ENCODE data around the gene VWA1. TPM values are rescaled to one million over a fixed set of nuclear protein-coding genes. Genes with fewer than 3 reads are reported as not detected.

The VWA1 gene
- total RNA-seq, 4 donors from 2014 or later = 29.4 to 82.0 (median 51.6) TPM

DNA sequence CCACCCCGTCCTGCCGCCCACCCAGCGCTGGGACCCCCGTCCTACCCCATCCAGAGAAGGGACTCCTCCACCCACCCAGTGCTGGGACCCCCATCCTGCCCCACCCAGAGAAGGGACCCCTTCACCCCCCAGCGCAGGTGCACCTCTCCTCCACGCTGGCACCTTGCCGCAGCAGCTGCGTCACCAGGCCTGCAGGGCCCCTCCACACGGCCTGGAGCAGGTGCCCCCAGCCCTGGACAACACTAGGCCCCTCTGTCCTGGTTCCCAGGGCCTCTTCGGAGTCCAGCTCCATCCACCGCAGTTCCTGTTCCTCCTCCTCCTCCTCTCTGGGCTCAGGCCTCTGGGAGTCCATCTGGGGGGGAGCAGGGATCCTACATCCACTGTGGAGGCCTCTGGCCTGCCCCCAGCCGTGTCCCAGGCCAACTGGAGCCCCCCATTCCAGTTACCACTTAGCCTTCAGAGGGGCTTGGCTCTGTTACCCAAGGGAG is 14.8 kb upstream of the VWA1 start:
- TF ChIP-seq CTCF (IDR thresholded peaks at IDR 0.05) = no peak
- WGBS, 2 donors (ENCODE audit: low coverage in 1 of 2) = 72% methylated on average over 9 of the region's 12 CpGs; no CpG with 5 or more reads in 1 of the 2 donors
- DNase-seq = no peak
- H3K36me3 ChIP-seq = no peaks in the 10 kb centered on the region
- in situ Hi-C loops (cut with MboI; ENCODE audit: low pct_ligation_motif_present in 1 of 4, low pct_unique_long_range_greater_than_20kb in 1 of 4, low sequenced_read_pairs in 3 of 4) = no loop called here
- intact Hi-C loops (cut with DNase I; ENCODE audit: low total_unique reads) = no loop called here
- peaks cover 18% of the 10 kb centered on the region for H3K27me3 ChIP-seq
- H3K9me3 ChIP-seq = no peaks in the 10 kb centered on the region
- H3K27ac ChIP-seq = peak overlapping the region; percentile 4 to 44 (median 33)
- H3K4me3 ChIP-seq = peak overlapping the region in 3 of 4 donors; percentile 14 to 36 (median 35)
- peaks cover 0 to 15% (median 7%) of the 10 kb centered on the region in 4 donors for H3K4me1 ChIP-seq

DNA sequence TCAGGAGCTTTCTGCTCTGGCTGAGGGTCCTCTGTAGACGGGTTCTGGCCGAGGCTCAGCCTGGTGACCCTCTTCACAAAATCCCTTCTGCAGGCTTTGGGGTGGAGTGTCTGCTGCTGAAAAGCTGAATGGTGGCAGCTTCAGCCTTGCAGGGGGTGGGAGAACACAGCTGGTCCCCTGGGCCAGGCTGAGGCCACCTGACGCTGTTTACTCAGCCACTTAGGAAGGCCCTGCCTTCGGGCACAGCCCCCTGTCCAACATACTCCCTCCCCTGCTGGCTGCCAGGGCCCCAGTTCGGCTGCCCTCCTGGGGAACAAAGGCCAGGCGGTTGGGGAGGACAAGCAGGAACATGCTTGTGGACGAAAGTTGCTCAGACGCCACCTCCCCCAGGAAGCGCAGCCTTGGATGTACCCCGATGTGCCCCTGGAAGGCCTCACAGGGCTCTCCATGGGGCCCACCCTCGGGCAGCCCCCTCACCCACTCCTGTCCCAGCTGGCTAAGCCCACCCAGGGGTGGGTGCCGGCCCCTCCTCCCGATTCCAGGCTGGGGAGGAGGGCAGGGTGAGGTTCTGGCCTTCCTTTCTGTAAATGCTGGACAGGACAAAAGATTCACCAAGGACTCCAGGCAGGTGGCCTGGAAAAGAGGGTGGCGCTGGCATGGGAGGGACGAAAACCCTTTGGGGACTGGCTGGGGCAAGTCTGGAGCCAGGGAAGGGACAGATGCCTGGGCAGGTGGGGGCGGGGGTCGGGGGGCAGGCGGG is 14.2 kb upstream of the VWA1 start, which contains the start of gene ANKRD65:
Gene ANKRD65 (minus strand): TSS at position 130 of the 760 bp plus-strand sequence. CDS start 271 bp downstream, outside the sequence.
- Histone ChIP-seq H3K4me3 (peak within 1 kb of the TSS in 3 of 4 donors; percentile 14 to 36 (median 35)), H3K27me3 (peaks cover 23% of the 10 kb centered on the region), H3K27ac (peak within 1 kb of the TSS; percentile 4 to 44 (median 33)), H3K9me3 (no peaks in the 10 kb centered on the region), H3K4me1 (peaks cover 0 to 15% (median 7%) of the 10 kb centered on the region in 4 donors), H3K36me3 (no peaks in the 10 kb centered on the region)
- DNase-seq = no peak
- 77% methylated on average over 18 of the region's 18 CpGs; no CpG with 5 or more reads in 1 of the 2 donors for WGBS, 2 donors (ENCODE audit: low coverage in 1 of 2)
- intact Hi-C loops (cut with DNase I; ENCODE audit: low total_unique reads) = no loop called here
- in situ Hi-C loops (cut with MboI; ENCODE audit: low pct_ligation_motif_present in 1 of 4, low pct_unique_long_range_greater_than_20kb in 1 of 4, low sequenced_read_pairs in 3 of 4) = no loop called here
- no peak for TF ChIP-seq POLR2AphosphoS5 (IDR thresholded peaks at IDR 0.05)
- no peak for TF ChIP-seq EP300 (IDR thresholded peaks at IDR 0.05; ENCODE audit: low read depth)
- no peak for TF ChIP-seq CTCF (IDR thresholded peaks at IDR 0.05)
- no peak for TF ChIP-seq POLR2A (IDR thresholded peaks at IDR 0.05)

DNA sequence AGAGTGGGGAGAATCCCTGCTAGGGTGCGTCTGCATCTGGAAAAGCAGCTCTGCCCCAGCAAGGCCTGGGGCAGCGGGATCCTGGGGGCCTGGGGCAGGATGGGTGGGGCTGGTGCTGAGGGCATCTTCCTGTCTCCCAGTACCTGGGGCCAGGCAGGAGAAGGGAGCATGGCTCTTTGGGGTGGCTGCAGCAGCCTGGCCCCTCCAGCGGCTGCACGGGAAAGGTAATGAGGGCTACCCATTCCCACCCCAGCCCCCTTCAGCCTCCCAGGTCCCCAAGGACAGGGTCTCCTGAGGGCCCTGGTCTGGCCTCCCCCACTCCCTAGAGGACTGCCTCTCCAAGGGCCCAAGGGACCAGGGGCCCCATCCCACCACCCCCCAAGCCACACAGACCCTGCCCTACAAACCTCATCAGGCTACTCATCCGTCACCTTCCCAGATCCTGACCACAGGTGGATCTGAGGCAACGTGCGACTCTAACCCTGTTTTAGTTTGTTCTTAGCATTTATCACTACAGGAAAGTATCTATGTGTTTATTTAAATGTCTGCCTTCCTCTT is 13.5 kb upstream of the VWA1 start:
- WGBS, 2 donors (ENCODE audit: low coverage in 1 of 2) = 61 to 79% methylated on average over 3 to 7 of the region's 7 CpGs
- Histone ChIP-seq H3K36me3 (no peaks in the 10 kb centered on the region), H3K27ac (peak overlapping the region in 1 of 4 donors; percentile 4), H3K27me3 (peaks cover 29% of the 10 kb centered on the region), H3K9me3 (no peaks in the 10 kb centered on the region), H3K4me3 (no peak overlapping the region), H3K4me1 (peaks cover 0 to 15% (median 7%) of the 10 kb centered on the region in 4 donors)
- TF ChIP-seq EP300 (IDR thresholded peaks at IDR 0.05; ENCODE audit: low read depth) (no peak), CTCF (IDR thresholded peaks at IDR 0.05) (no peak), POLR2AphosphoS5 (IDR thresholded peaks at IDR 0.05) (no peak), POLR2A (IDR thresholded peaks at IDR 0.05) (no peak)
- intact Hi-C loops (cut with DNase I; ENCODE audit: low total_unique reads) (no loop called here), in situ Hi-C loops (cut with MboI; ENCODE audit: low pct_ligation_motif_present in 1 of 4, low pct_unique_long_range_greater_than_20kb in 1 of 4, low sequenced_read_pairs in 3 of 4) (no loop called here)
- DNase-seq = no peak

- Histone ChIP-seq H3K36me3 (no peaks in the 10 kb centered on the region), H3K9me3 (no peaks in the 10 kb centered on the region), H3K4me3 (no peak overlapping the region), H3K27ac (peak overlapping the region in 1 of 4 donors; percentile 4), H3K4me1 (peaks cover 0 to 17% (median 7%) of the 10 kb centered on the region in 4 donors), H3K27me3 (peaks cover 33% of the 10 kb centered on the region)
- intact Hi-C loops (cut with DNase I; ENCODE audit: low total_unique reads) = no loop called here
- 61 to 64% methylated on average over 11 to 29 of the region's 29 CpGs for WGBS, 2 donors (ENCODE audit: low coverage in 1 of 2)
- TF ChIP-seq CTCF (IDR thresholded peaks at IDR 0.05) (no peak), EP300 (IDR thresholded peaks at IDR 0.05; ENCODE audit: low read depth) (no peak), POLR2AphosphoS5 (IDR thresholded peaks at IDR 0.05) (no peak), POLR2A (IDR thresholded peaks at IDR 0.05) (no peak)
- DNase-seq = no peak
- in situ Hi-C loops (cut with MboI; ENCODE audit: low pct_ligation_motif_present in 1 of 4, low pct_unique_long_range_greater_than_20kb in 1 of 4, low sequenced_read_pairs in 3 of 4) = no loop called here
Observed at GRCh38 chr1:1422465-1423244, 12.8 kb upstream of the VWA1 start.
